Nephron progenitor cell (in vitro differentiated cells): Measurements from ENCODE around the gene C5orf22.

Experiments used
- DNase-seq: peaks from one replicate; pipeline ENCODE4 v3.0.0; 2021
- H3K27ac Mint-ChIP-seq: 2 replicates; pipeline ENCODE4 v1.8.0; 2021; ENCODE audit warnings: mild to moderate bottlenecking, moderate library complexity, mixed read lengths
- H3K27me3 Mint-ChIP-seq: 2 replicates; pipeline ENCODE4 v1.8.0; 2021; ENCODE audit warnings: mild to moderate bottlenecking, low read depth, mixed read lengths; ENCODE audit not compliant: poor library complexity
- H3K36me3 Mint-ChIP-seq: 2 replicates; pipeline ENCODE4 v1.8.0; 2021; ENCODE audit warnings: low read depth, mixed read lengths
- H3K4me1 Mint-ChIP-seq: 2 replicates; pipeline ENCODE4 v1.8.0; 2021; ENCODE audit warnings: mixed read lengths
- H3K4me3 Mint-ChIP-seq: 2 replicates; pipeline ENCODE4 v1.8.0; 2021; ENCODE audit warnings: mild to moderate bottlenecking, moderate library complexity, mixed read lengths
- H3K9me3 Mint-ChIP-seq: 2 replicates; pipeline ENCODE4 v1.8.0; 2021; ENCODE audit warnings: mild to moderate bottlenecking, moderate library complexity, mixed read lengths
- CTCF ChIP-seq: fragments of 200-600 bp; sonication (generic); IDR thresholded peaks from 2 replicates; pipeline ENCODE4 v1.5.0; 2021; ENCODE audit warnings: antibody characterized with exemption

The C5orf22 gene

DNA sequence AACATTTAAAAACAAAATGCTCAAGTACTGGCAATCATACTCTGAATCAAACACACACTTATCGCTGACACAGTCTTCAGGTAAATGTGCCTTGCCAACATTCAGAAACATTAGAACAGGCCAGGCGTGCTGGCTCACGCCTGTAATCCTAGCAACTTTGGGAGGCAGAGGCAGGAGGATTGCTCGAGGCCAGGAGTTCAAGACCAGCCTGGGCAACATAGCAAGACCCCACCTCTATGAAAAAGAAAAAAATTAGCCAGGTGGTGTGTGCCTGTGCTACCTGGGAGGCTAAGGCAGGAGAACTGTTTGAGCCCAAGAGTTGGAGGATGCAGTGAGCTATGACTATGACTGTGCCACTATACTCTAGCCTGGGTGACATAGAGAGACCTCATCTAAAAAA is 20.8 kb upstream of the C5orf22 start:
- no peak for DNase-seq
- H3K4me1 Mint-ChIP-seq, result no peaks in the 10 kb centered on the region
- no peak overlapping the region for H3K4me3 Mint-ChIP-seq
- H3K9me3 Mint-ChIP-seq, result no peaks in the 10 kb centered on the region
- peaks cover 73% of the 10 kb centered on the region for H3K36me3 Mint-ChIP-seq
- H3K27ac Mint-ChIP-seq, result no peak overlapping the region
- H3K27me3 Mint-ChIP-seq, result peaks cover 3% of the 10 kb centered on the region
- TF ChIP-seq CTCF, result no peak

GRCh38 chr5:31516802-31517201 is 15.3 kb upstream of the C5orf22 start:
- peaks cover 50% of the 10 kb centered on the region for H3K36me3 Mint-ChIP-seq
- H3K27ac Mint-ChIP-seq, result no peak overlapping the region
- no peak overlapping the region for H3K4me3 Mint-ChIP-seq
- no peaks in the 10 kb centered on the region for H3K9me3 Mint-ChIP-seq
- TF ChIP-seq CTCF, result no peak
- H3K27me3 Mint-ChIP-seq, result no peaks in the 10 kb centered on the region
- DNase-seq, result no peak
- H3K4me1 Mint-ChIP-seq, result no peaks in the 10 kb centered on the region

GRCh38 chr5:31523041-31523440 is 9.1 kb upstream of the C5orf22 start:
- Mint-ChIP-seq H3K4me1 (no peaks in the 10 kb centered on the region), H3K36me3 (peaks cover 74% of the 10 kb centered on the region), H3K27ac (no peak overlapping the region), H3K4me3 (no peak overlapping the region), H3K9me3 (peaks cover 4% of the 10 kb centered on the region), H3K27me3 (no peaks in the 10 kb centered on the region)
- no peak for TF ChIP-seq CTCF
- no peak for DNase-seq

DNA sequence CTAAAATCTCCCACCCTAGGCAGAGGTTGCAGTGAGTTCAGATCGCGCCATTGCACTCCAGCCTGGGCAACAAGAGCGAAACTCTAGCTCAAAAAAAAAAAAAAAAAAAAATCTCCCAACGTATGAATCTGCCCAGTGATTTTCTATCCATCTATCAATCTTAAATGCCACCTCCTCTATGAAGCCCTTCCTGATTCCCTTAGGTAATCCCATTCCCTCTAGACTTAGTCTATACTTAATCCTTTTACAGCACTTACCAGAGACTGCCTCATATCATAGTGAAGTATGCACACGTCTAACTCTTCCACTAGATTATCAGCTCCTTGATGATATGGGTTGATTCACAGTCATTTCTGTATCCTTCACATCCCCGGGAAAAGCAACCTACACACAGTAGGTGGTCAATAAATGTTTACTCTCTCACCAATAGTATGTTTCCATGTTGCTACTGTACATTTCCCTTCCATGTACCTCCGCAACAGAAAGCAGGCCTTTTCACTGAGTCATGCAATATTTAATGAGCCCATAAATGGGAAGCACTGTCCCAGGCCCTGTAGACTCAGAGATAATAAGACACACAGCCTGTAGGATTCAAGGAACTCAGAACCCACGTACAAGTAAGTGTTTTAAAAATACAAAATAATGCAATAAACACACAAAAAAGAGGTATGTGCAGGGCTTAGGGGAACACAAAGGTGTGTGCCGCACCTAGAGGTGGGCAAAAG is 1.4 kb upstream of the C5orf22 start:
- Mint-ChIP-seq H3K4me3 (peak overlapping the region; percentile 99), H3K27me3 (peaks cover 3% of the 10 kb centered on the region), H3K36me3 (peaks cover 67% of the 10 kb centered on the region), H3K27ac (no peak overlapping the region), H3K9me3 (no peaks in the 10 kb centered on the region), H3K4me1 (peaks cover 43% of the 10 kb centered on the region)
- DNase-seq, result no peak
- no peak for TF ChIP-seq CTCF

DNA sequence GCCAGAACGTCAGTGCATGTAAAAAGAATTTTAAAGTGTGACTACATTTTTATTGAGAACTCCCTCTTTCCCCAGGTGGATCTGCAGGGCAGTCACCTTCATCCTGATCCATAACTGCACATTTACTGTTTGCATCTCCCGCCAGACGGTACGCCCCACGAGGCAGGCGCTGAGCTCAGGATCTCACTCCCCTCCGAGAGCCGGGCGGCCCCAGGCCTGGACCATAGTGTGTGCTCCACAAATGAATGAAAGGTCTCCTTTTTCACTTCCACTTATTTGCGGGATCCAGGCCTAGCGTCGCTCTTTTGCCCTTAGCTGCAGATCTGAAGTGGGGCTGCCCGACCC is 586 bp upstream of the C5orf22 start:
- peak; percentile 36 for DNase-seq
- Mint-ChIP-seq H3K36me3 (peaks cover 64% of the 10 kb centered on the region), H3K27ac (peak overlapping the region; percentile 97), H3K9me3 (no peaks in the 10 kb centered on the region), H3K4me1 (peaks cover 43% of the 10 kb centered on the region), H3K27me3 (peaks cover 3% of the 10 kb centered on the region), H3K4me3 (peak overlapping the region; percentile 99)
- no peak for TF ChIP-seq CTCF

- H3K4me3 Mint-ChIP-seq, result peak overlapping the region; percentile 99
- peaks cover 3% of the 10 kb centered on the region for H3K27me3 Mint-ChIP-seq
- H3K9me3 Mint-ChIP-seq, result no peaks in the 10 kb centered on the region
- DNase-seq, result no peak
- H3K4me1 Mint-ChIP-seq, result peaks cover 43% of the 10 kb centered on the region
- TF ChIP-seq CTCF, result no peak
- H3K27ac Mint-ChIP-seq, result no peak overlapping the region
- peaks cover 53% of the 10 kb centered on the region for H3K36me3 Mint-ChIP-seq
These were observed 2.5 kb downstream of the C5orf22 start for GRCh38 chr5:31534527-31535046.
